ENCODE results near the gene SQSTM1.

DNA sequence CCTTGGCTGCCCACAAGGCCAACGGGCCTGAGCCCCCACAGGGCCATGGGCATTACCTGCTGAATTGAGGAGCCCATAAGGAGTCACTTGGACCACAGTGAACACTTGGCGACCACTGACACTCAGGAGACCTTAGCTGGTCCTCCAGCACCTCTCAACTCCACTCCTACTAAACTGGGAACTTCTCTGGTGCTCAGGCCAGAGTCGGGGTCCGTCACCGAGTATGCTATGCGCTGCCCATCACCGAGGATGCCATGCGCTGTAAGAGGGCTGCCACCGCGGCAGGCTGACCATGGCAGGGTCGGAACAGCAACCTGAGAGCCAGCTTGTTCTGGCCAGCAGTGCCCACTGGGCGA lies 600 bp upstream of the SQSTM1 start:
- TF ChIP-seq CTCF (IDR thresholded peaks at IDR 0.05; ENCODE audit: low read depth, low read length) (no peak), POLR2A (IDR thresholded peaks at IDR 0.05; ENCODE audit: extremely low read depth, insufficient read length) (no peak), MYC (IDR thresholded peaks at IDR 0.05; ENCODE audit: low read depth, low read length) (no peak)
- TF ChIP-seq, protein P1, sequence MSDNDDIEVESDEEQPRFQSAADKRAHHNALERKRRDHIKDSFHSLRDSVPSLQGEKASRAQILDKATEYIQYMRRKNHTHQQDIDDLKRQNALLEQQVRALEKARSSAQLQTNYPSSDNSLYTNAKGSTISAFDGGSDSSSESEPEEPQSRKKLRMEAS (IDR thresholded peaks at IDR 0.05; ENCODE audit: low read depth, low read length), result no peak
